K562 (cell line): ENCODE data around the gene FKBP15. TPM values are rescaled to one million over a fixed set of nuclear protein-coding genes. Genes with fewer than 3 reads are reported as not detected.

Experiments
- CREB3 ChIP-seq: fragments of 450-650 bp; conservative IDR thresholded peaks from 2 replicates; pipeline ENCODE4 v1.6.1; 2016; ENCODE audit warnings: missing genetic modification characterization, low read depth, mild to moderate bottlenecking, missing compliant biosample characterization, moderate library complexity
- E4F1 ChIP-seq: fragments of 250-450 bp; sonication (Bioruptor Pico); IDR thresholded peaks from 2 replicates; pipeline ENCODE4 v1.5.0; 2021; ENCODE audit warnings: mild to moderate bottlenecking, borderline replicate concordance
- GABPB2 ChIP-seq: fragments of 250-450 bp; sonication (Bioruptor Pico); conservative IDR thresholded peaks from 2 replicates; pipeline ENCODE4 v1.5.1; 2021; ENCODE audit warnings: mild to moderate bottlenecking
- HNRNPH1 ChIP-seq: fragments of 200-400 bp; formaldehyde crosslinking; optimal IDR thresholded peaks from 2 replicates; pipeline ENCODE3; 2017; ENCODE audit warnings: low read depth, mild to moderate bottlenecking, low read length, moderate library complexity
- ILF3 ChIP-seq: fragments of 450-650 bp; IDR thresholded peaks from 2 replicates; pipeline ENCODE4 v1.6.1; 2018; ENCODE audit warnings: antibody characterized with exemption, mild to moderate bottlenecking, moderate library complexity, borderline replicate concordance
- KAT2B ChIP-seq: IDR thresholded peaks from one replicate; pipeline ENCODE4 v1.6.1; 2012; ENCODE audit warnings: low read depth, mild to moderate bottlenecking, control low read depth, inconsistent platforms, low read length, moderate library complexity
- KLF13 ChIP-seq: fragments of 450-650 bp; IDR thresholded peaks from 2 replicates; pipeline ENCODE4 v1.6.1; 2016; ENCODE audit warnings: missing genetic modification characterization, low read depth, mild to moderate bottlenecking, missing compliant biosample characterization, moderate library complexity, borderline replicate concordance
- LARP7 ChIP-seq: fragments of 450-650 bp; IDR thresholded peaks from 2 replicates; pipeline ENCODE4 v1.6.1; 2016
- LCOR ChIP-seq: sonication (generic); formaldehyde crosslinking; IDR thresholded peaks from 2 replicates; pipeline ENCODE4 v1.8.0; 2022; ENCODE audit warnings: mild to moderate bottlenecking, missing genetic modification reagents
- MCM2 ChIP-seq: fragments of 450-650 bp; IDR thresholded peaks from 2 replicates; pipeline ENCODE4 v1.6.1; 2017; ENCODE audit warnings: low read depth, mild to moderate bottlenecking
- NR2C1 ChIP-seq, 2 experiments: fragments of 450-650 bp; IDR thresholded peaks; 2 replicates each; pipeline ENCODE4 v1.6.1; 2017; ENCODE audit warnings: mild to moderate bottlenecking in 2 of 2, antibody characterized with exemption in 1 of 2, inconsistent platforms in 1 of 2, missing compliant biosample characterization in 1 of 2, missing genetic modification characterization in 1 of 2
- PATZ1 ChIP-seq: fragments of 250-450 bp; sonication (Bioruptor Pico); IDR thresholded peaks from 2 replicates; pipeline ENCODE4 v1.5.0; 2020; ENCODE audit warnings: mild to moderate bottlenecking, borderline replicate concordance
- SUPT5H ChIP-seq: fragments of 450-650 bp; IDR thresholded peaks from 2 replicates; pipeline ENCODE4 v1.6.1; 2016
- THRA ChIP-seq: fragments of 450-650 bp; IDR thresholded peaks from 2 replicates; pipeline ENCODE4 v1.6.1; 2017; ENCODE audit warnings: mild to moderate bottlenecking, moderate library complexity
- ZNF175 ChIP-seq: fragments of 200-800 bp; sonication (Bioruptor generic); IDR thresholded peaks from 2 replicates; pipeline ENCODE4 v1.6.1; 2016; ENCODE audit warnings: low read depth, mild to moderate bottlenecking, missing genetic modification characterization, missing compliant biosample characterization
- ZNF512 ChIP-seq: IDR thresholded peaks from 2 replicates; pipeline ENCODE4 v1.6.1; 2016; ENCODE audit warnings: missing genetic modification characterization, missing compliant biosample characterization
- ZNF79 ChIP-seq: fragments of 250-450 bp; sonication (Bioruptor Pico); IDR thresholded peaks from 2 replicates; pipeline ENCODE4 v1.4.0; 2020; ENCODE audit warnings: low read depth, mild to moderate bottlenecking, moderate library complexity
- ZSCAN32 ChIP-seq: fragments of 450-650 bp; formaldehyde crosslinking; IDR thresholded peaks from 2 replicates; pipeline ENCODE4 v1.4.0; 2020; ENCODE audit warnings: mild to moderate bottlenecking, moderate library complexity
- polyA plus RNA-seq, 8 experiments: library from polyadenylated mRNA; depleted of rRNA in 4 of 8; stranded (reverse) in 5 of 8; unstranded in 3 of 8; fragments of >200 nt; fragmentation: Nextera tagmentation in 2 of 8; fragmentation: Illumina TruSeq in 1 of 8; extraction: Ambion mirVana in 2 of 8; extraction: Trizol in 1 of 8; gene quantifications; 2 replicates each; pipeline versions ENCODE4 v1.2.1 to v1.2.3, GENCODE V29; 2011 to 2014; ENCODE audit warnings: inconsistent platforms in 1 of 8, missing spikeins in 1 of 8
- total RNA-seq, 7 experiments: library from RNA; depleted of rRNA in 6 of 7; stranded (reverse); fragments of >200 nt in 6 of 7; fragmentation: Illumina TruSeq in 2 of 7; extraction: Trizol in 2 of 7; gene quantifications; 2 replicates each; pipeline versions ENCODE4 v1.2.1 to v1.2.3, GENCODE V29; 2011 to 2021; ENCODE audit warnings: low replicate concordance in 1 of 7

Gene FKBP15
- total and polyA plus RNA-seq, 9 of the 15 experiments (the other 6 are each of a cell fraction or from before 2014, with no cell fraction given): 8.7 to 38.0 (median 18.9) TPM

GRCh38 chr9:113221003-113221799, at the start of gene FKBP15, which contains the start of gene SLC31A1 (continued):
- TF ChIP-seq ZNF512 (tag): no peak
- no peak for TF ChIP-seq HNRNPH1
- TF ChIP-seq THRA: no peak
- TF ChIP-seq GABPB2 (CRISPR knock-in tag): no peak
- TF ChIP-seq NR2C1 (IDR thresholded peaks at IDR 0.05): no peak
- TF ChIP-seq NR2C1 (tag; IDR thresholded peaks at IDR 0.05): no peak
- peak; percentile 98 for TF ChIP-seq E4F1 (CRISPR knock-in tag)
- TF ChIP-seq MCM2: no peak
- TF ChIP-seq PATZ1 (CRISPR knock-in tag): no peak
- no peak for TF ChIP-seq ZSCAN32 (CRISPR knock-in tag)
- no peak for TF ChIP-seq KLF13 (tag)
- TF ChIP-seq LCOR (CRISPR knock-in tag): peak; percentile 55; the same call in 1 of the 2 replicates
- TF ChIP-seq KAT2B: no peak
- TF ChIP-seq ZNF175: no peak
- no peak for TF ChIP-seq LARP7
- no peak for TF ChIP-seq CREB3 (tag)
- no peak for TF ChIP-seq ZNF79 (CRISPR knock-in tag)
- peak; percentile 82 for TF ChIP-seq SUPT5H
- TF ChIP-seq ILF3: no peak
